ENCODE results near the gene KCNQ4.

KCNQ4 gene

GRCh38 chr1:40797668-40798010 lies 14.1 kb downstream of the KCNQ4 start:
- DNase-seq, result no peak

- no peak for DNase-seq
Observed at GRCh38 chr1:40798366-40799281, 15.0 kb downstream of the KCNQ4 start.

GRCh38 chr1:40799351-40799867 lies 15.8 kb downstream of the KCNQ4 start:
- DNase-seq, result no peak

- DNase-seq, result no peak
Observed at GRCh38 chr1:40801742-40802077, 18.1 kb downstream of the KCNQ4 start.

GRCh38 chr1:40802078-40802741 lies 18.6 kb downstream of the KCNQ4 start:
- peak; percentile 64 to 84 for DNase-seq

- no peak for DNase-seq
Observed at GRCh38 chr1:40802742-40803113, 19.1 kb downstream of the KCNQ4 start.

- no peak for DNase-seq
Observed at GRCh38 chr1:40803447-40803846, 19.9 kb downstream of the KCNQ4 start.

- DNase-seq, result no peak
Observed at GRCh38 chr1:40803902-40804301, 20.3 kb downstream of the KCNQ4 start.

GRCh38 chr1:40806240-40806639 lies 22.7 kb downstream of the KCNQ4 start:
- no peak for DNase-seq

GRCh38 chr1:40806731-40807695 lies 23.4 kb downstream of the KCNQ4 start:
- DNase-seq, result no peak

- no peak for DNase-seq
Observed at GRCh38 chr1:40808002-40808401, 24.4 kb downstream of the KCNQ4 start.

- DNase-seq, result no peak
Observed at GRCh38 chr1:40808444-40808843, 24.9 kb downstream of the KCNQ4 start.

- DNase-seq, result peak; percentile 20 to 25
Observed at GRCh38 chr1:40808909-40809308, 25.3 kb downstream of the KCNQ4 start.

- DNase-seq, result no peak
Observed at GRCh38 chr1:40810927-40811326, 27.3 kb downstream of the KCNQ4 start.

- no peak for DNase-seq
Observed at GRCh38 chr1:40815420-40815819, 31.8 kb downstream of the KCNQ4 start.

GRCh38 chr1:40817791-40818263 lies 34.2 kb downstream of the KCNQ4 start:
- no peak for DNase-seq

- peak; percentile 28 to 54 for DNase-seq
Observed at GRCh38 chr1:40818264-40818961, 34.8 kb downstream of the KCNQ4 start.

- no peak for DNase-seq
Observed at GRCh38 chr1:40819101-40819500, 35.5 kb downstream of the KCNQ4 start.

- DNase-seq, result no peak
Observed at GRCh38 chr1:40820251-40820797, 36.7 kb downstream of the KCNQ4 start.

GRCh38 chr1:40820911-40821693 lies 37.5 kb downstream of the KCNQ4 start:
- DNase-seq, result no peak

GRCh38 chr1:40822890-40823289 lies 39.3 kb downstream of the KCNQ4 start:
- DNase-seq, result no peak
